Endometrium (tissue), 2 donors: Measurements from ENCODE around the gene ACOX1.

Experiments used
- FAIRE-seq: peaks from 2 replicates; lab custom pipeline; 2012; peaks lifted over from hg19 to GRCh38; lab: Jason Lieb, UNC
- donor health status: control.
- donor health status: control.

ACOX1 gene

DNA sequence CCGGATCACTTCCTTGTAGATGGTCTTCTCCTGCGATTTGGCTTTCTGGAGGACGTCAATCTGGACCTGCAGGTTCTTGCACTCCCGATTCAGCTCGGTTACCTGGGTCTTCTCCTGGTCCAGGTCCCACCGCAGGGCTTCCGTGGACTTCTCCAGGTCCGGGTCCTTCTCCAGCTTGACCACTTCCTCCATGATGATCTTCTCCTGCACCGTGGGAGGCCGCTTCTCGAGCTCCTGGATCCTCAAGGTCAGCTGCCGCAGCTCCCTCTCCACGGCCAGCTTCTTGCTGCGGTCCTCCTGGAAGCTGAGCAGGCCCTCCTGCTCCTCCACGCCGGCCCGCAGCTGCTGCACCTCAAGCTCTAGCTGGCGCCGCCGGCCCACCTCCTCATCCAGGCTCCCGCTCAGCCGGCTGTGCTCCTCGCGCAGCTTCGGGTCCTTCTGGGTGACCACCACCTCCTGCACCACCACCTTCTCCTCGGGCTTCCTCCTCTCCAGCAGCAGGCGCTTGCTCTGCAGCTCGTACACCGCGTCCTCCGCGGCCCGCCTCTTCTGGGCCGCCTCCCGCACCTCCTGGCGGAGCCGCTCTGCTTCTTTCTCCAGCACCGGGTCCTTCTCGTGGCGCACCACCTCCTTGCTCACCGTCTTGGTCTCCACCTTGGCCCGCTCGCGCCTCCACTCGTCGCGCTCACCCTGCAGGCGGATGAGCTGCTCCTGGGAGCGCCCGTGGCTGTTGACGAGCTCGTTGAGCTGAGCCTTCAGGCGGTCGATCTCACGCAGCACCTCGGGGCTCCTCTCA, 29.9 kb upstream of the ACOX1 start:
- FAIRE-seq = no peak

DNA sequence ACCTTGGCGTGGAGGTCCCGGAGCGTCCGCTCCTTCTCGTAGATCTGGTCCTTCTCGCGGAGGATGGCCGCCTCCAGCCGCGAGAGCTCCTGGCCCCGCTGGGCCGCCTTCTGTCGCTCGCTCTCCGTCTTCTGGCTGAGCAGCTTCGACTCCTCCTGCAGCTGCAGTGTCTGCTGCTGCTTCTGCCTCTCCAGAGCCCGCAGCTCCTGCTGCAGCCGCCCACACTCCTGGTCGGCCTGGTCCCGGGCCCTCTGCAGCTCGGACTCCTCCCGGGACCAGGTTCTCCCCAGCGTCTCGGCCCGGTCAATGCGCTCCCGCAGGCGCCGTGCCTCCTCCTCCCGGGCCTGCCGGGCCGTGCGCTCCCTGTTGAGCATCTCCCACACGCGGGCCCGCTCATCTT, 29.2 kb upstream of the ACOX1 start:
- no peak for FAIRE-seq

DNA sequence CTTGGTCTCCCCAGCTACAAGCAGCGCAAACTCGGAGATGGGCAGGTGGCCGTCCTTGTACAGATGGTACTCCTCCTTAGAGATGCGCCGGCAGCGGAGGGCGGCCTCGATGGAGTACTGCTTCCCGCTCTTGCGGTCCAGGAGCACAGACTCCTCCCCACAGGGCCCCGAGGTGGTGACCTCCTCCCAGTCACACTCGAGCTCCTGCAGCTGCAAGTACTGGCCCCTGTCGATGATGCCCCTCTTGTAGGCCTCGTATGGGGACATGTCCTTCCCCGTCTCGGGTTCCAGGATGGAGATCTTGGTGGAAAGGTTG, 28.8 kb upstream of the ACOX1 start:
- no peak for FAIRE-seq

DNA sequence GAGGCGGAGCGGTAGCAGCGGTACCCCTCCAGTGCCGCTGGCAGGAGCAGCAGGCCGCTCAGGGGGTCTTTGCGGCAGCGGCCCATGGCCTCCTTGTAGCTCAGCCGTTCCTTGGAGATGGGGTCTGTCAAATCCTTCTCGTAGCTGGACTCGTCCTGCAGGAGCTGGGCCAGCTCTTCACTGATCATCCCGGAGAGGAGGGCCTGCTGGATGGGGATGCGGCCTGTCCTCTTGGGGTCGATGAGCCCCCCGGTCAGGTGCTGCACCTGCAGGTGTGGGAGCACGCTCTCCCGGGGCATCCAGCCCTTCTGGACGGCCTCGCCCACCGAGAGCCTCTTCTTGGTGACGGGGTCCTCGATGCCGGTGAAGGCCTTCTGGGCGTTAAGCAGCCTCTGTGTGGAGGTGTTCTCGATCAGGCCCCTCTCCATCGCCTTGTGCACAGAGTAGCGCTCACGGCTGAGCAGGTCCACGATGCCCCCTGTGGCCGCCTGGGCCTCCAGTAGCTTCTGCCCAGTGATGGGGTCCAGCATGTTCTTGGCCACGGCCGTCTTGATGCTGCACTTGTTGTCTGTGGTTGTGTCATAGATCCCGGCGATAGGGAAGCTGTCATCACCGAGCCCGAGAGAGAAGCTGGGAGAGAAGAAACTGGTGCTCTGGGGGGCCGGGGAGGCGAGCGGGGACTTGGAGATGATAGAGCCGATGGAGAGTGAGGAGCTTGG, 28.3 kb upstream of the ACOX1 start:
- no peak for FAIRE-seq

DNA sequence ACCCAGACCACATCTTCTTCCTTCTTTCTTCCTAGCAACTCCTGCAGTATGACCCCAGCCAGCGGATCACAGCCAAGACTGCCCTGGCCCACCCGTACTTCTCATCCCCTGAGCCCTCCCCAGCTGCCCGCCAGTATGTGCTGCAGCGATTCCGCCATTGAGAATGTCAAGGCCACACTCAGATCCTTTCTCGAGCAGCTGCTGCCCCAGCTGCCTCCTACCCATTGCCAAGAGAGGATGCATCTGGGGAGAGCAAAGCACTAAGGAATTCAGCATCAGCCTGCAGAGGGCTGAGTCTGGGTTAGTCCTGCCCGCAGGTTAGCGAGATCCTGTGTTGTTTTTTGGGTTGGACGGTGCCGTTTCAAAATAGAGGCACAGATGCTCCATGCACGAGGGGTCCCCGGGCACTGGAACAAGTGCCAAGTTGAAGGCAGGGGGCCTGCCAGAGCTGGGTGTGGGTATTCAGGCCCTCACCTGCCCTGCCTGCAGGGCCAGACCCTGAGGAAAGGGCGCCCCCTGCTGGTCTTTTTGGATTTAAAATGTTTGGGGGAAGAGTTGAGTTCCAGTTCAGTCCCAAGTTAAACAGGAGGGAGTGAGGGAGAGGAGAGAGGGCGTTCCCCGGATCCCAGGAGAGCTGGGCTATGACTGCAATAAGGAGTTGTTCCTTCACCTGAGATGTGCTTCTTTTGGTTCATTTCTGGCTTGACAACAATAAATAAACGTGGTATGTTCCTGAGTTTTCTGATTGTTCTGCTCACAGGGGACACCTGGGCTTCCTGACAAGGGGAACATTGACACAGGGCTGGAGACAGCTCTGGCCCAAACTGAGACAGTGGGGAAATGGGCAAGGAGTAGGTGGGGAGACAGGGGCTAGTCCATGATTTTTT, 26.5 kb upstream of the ACOX1 start:
- no peak for FAIRE-seq

DNA sequence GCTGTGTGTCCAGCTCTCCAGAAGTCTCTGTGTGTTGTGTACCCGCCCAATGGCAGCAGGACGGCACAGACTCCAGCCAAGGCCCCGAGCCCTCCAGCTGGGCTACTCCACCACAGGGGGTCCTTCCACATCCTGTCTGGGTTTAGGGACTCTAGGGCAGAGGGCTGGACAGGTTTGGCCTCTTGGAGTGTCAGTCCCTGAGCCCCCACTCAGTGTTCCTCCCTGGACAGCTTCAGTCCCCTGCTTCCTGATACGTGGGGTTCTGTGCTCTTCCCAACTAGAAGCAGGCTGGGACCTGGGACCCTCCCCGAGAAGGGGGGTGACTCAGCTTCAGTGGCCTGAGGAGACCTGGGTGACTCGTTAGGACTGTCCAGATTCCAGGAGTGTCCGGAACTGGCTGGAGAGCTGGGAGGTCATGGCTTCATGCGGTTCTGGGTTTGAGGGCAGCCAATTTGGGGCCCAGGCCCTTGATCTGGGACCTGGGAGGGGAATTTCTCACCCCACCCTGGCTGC, 25.8 kb upstream of the ACOX1 start:
- no peak for FAIRE-seq

DNA sequence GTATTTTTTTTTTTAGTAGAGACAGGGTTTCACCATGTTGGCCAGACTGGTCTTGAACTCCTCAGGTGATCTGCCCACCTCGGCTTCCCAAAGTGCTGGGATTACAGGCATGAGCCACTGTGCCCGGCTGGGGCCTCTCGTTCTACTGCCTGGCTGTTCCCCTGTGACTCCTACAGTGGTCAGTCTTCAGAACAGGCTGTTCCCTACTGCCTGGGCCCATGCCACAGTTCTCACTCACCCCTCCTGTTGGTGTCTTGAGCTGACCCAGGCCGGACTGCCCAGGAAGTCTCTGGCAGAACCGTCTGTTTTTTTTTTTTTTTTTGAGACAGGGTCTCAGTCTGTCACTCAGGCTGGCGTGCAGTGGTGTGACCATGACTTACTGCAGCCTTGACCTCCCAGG, 24.9 kb upstream of the ACOX1 start:
- FAIRE-seq = no peak

DNA sequence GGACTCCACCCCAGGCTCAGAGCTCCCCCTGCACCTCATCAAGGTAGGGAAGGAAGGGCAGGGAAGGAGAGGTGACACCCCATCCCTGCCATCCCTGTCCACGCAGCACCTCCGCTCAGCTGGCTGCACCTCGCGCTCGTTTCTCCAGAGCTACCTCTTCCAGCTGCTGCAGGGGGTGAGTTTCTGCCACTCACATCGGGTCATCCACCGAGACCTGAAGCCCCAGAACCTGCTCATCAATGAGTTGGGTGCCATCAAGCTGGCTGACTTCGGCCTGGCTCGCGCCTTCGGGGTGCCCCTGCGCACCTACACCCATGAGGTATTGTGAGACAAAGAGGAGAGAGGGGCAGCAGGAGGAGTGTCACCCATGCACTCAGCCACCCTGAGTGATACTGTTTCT, 23.1 kb upstream of the ACOX1 start:
- no peak for FAIRE-seq

DNA sequence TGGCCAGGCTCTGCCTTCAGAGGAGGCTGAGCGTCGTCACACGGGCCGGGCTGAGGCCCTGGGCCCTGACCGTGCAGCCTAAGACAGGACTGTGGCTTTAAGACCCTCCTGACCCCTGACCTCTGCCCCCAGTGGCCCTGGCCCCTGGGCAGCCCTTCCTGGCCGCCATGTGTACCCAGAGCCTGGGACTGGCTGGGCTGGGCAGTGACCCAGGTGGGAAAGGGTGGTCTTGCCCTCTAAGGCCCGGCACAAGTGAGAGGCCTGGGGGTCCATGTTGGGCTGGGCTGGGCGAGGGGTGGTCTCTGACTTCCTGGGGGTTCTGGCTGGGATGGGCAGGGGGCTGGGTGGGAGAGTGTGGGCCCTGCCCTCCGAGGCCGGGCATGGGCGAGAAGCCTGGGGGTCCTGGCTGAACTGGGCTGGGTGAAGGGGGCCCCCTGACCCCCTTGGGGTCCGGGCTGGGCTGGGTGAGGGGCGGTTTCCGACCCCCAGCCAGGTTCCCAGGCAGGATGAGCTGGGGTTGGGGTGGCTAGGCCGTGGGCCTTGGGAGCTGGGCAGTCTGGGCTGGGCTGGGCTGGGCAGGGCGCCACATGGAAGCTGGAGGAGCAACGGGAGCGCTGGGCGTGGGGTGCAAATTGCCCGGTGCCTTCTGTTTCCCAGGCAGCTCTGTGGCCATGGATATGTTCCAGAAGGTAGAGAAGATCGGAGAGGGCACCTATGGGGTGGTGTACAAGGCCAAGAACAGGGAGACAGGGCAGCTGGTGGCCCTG, 22.0 kb upstream of the ACOX1 start, which contains the start of gene CDK3:
Gene CDK3, plus strand, starts transcription at position 101 of the 767 bp plus-strand sequence. Its CDS starts 571 bp downstream, at position 672.
- FAIRE-seq = no peak

DNA sequence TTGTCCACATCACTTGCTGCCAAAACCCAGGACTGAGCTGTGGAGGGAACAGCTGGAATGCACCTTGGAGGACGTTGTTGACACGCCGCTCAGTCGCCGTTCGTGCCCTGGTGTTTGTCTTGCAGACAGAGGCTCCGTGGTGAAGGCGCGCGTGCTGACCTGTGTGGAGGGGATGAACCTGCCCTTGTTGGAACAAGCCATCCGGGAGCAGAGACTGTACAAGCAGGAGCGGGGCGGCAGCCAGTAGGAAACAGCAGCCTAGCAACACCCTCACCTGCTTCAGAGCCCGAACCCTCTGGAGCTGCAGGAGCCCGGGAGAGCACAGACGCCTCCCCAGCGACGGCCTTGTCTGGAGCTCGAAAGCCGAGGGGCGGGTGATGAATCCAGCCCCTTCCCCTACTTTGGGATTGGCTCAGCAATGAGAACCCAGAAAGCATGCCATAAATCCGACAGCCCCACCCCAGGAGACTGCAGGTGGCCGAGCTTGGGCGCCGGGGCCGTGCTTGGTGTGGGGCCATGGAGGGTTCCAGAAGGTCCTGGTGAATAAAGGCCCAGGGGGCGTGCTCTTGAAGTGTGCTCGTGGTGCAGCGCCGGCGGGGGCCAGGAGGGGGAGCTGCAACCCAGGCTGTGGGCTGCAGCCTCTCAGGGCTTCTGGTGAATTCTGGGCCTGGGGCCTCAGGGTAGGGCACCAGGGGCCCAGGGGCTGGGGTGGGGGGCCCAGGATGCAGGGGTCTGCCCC, 21.2 kb upstream of the ACOX1 start:
- FAIRE-seq = no peak

DNA sequence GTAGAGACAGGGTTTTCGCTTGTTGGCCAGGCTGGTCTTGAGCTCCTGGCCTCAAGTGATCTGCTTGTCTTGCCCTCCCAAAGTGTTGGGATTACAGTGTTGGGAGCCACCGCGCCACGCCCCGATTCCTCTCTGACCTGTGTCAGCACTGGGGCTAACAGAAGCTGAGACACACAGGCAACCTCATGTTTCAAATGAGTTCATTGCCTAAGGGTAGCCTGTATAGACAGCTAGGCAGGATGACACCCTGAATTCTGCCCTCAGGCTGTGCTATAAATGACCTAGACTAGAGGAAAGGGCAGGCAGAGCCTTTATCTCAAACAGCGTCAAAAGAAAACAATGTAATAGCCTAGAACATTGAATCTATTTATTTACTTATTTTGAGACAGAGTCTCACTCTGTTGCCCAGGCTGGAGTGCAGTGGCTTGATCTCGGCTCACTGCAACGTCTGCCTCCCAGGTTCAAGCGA, 19.4 kb upstream of the ACOX1 start:
- FAIRE-seq = no peak

DNA sequence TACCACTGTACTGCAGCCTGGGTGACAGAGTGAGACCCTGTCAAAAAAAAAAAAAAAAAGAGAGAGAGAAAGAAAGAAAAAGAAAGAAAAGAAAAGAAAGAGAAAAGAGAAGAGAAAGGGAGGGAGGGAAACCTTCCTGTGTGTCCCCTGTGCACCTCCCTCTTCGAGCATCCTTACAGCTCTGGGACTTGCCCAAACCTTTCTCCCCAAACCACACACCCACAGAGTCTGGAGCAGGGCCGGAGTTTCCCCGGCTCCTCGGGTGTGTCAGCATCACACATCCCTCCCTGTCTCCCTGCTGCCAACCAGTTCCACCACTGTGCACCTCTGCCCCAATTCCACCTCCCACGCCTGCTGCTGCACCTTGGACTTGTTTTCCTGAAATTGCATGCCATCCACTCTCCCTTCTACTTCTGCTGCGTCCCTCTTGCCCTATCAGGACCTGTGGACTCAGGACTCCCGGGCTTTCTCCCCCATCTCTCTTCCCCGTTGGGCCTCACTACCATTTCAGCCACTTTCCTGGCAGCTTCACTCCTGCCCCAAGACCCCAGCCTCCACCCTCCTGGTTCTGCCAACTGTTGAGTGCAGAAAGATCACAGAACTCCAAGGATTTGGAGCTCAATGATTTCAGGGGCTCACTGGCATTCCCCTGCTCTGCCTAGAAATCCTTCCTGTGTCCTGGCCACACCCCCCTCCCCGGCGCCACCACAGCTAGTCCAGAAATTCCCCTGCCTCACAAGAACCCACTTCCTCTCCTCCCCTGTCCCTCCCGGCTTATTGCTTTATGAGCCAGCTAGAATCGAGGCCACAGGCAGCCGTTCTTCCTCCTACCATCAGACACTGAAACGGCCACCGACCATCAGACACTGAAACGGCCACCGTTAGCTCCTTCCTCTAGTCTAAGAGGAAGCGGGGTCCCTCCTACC, 18.0 kb upstream of the ACOX1 start:
- no peak for FAIRE-seq

DNA sequence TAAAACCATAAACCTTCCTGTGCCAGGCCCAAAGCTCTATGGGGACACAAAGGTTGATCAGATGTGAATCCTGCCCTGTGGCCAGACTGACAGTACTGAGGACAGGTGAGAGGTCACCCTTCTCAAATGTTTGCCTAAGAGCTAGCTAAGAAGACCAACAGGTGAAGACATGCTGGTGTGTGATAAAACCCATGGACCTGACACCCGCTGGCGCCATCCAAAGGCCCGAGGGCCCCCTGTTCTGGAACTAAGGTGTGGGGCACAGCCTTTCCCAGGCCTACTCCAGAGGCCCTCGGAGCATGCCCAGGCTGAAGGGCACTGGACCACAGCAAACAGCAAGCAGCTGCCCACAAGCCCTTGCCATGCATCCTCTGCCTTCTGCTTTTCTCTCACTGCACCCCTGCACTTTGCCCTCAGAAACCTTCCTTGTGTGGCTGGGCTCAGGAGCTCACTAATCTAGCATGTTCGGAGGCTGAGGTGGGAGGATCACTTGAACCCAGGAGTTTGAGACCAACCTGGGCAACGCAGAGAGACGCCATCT, 16.5 kb upstream of the ACOX1 start:
- FAIRE-seq = no peak

DNA sequence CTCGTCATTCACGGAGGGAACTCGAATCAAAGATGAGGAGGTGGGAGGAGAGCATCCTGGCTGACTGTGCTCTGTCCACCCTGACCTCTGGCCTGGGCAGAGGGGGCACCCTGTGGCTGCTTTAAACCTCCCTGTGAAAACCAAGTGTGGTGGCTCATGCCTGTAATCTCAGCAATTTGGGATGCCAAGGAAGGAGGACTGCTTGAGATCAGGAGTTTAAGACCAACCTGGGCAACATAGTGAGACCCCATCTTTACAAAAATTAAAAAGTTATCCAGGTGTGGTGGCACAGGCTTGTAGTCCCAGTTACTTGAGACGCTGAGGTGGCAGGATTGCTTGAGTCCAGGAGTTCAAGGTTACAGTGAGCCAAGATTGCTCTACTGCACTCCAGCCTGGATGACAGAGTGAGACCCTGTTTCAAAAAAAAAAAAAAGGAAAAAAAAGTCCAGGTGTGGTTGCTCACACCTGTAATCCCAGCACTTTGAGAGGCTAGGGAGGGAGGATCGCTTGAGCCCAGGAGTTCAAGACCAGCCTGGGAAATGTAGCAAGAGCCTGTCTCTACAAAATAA, 15.9 kb upstream of the ACOX1 start:
- no peak for FAIRE-seq

DNA sequence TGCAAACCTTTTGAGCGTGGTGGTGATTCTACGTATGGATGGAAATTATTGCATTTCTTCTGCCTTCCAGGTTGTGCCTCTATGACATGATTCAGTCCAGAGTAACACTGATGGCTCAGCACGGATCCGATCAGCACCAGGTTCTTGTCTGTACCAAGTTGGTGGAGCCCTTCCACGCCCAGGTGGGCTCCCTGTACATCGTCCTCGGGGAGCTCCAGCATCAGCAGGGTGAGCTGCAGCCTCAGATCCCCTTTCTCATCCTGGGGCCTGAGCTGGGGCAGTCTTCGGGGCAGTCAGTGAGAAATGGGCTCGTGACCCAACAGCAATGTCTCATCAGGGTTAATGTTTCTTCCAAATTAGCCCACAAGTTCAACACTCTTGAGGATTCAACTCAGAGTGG, 12.4 kb upstream of the ACOX1 start:
- FAIRE-seq = no peak

DNA sequence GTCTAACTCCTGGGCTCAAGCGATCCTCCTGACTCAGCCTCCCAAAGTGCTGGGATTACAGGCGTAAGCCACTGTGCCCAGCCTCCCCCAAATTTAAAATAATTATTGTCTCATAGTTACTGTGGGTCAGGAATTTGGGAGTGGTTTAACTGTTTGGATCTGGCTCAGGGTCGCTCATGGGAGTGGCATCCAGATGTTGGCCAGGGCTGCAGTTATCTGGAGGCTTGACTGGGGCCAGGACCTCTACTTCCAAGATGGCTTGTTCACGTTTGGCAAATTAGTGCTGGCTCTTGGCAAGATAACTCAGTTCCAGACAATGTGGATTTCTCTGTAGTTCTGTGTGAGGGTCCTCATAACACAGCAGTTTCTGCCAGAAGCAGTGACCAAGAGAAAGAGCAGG, 8.1 kb upstream of the ACOX1 start:
- FAIRE-seq = no peak

DNA sequence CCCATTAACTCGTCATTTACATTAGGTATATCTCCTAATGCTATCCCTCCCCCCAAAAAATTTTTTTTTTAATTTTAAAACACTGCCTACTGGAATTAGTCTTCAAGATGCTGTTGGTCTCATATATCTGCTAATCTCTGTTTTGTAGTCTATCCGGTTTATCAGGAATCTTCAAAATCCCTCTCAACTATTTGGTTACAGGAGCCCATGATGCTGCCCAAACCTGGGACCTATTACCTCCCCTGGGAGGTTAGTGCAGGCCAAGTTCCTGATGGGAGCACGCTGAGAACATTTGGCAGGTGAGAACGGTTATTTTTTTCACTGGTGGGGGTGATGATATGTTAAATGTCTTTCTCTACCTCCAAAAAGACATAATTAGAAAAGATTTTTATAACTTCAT, 7.0 kb upstream of the ACOX1 start:
- no peak for FAIRE-seq

DNA sequence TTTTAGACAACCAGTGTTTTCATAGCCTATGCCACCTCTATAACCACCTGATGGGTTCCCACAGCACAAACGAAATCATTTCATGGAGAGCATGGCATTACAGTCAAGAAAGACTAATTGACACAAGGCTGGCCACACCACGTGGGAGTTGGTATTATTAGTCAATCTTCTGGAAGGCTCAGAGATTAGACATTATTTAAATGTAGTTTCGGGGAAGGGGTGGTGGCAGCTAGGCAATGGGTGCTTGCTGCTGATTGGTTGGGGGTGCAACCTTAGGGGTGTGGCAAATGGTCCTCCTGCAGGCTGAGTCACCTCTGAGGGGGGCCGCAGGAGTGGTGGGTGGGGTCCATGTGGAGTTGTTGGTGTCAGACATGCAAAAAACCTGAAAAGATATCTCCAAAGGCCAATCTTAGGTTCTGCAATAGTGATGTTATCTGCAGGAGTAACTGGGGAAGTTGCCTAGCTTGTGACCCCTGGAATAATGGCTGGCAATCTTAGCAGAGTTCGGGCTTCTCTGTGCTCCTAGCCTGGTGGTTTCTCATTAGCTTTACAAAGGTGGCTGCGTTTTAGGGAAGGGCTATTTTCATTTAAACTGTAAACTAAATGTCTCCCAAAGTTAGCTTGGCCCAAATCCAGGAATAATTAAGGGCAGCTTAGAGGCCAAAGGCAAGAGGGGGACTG, 4.7 kb upstream of the ACOX1 start:
- FAIRE-seq = no peak
